NCI-H446 treated with DMSO at 0.1 percent for 48 hours (cell line): Measurements from ENCODE around the gene CD101.
A peak's percentile ranks its signal among the peaks of the same experiment; 100 is the strongest.
"Not testable (repeated sequence)": the region's sequence is repeated elsewhere in the genome, so short reads cannot be mapped to it uniquely, and the experiment has no call there.

ENCODE experiments used
- DNase-seq: peaks from one replicate; lab custom pipeline; 2025; lab: John Stamatoyannopoulos, UW

CD101 gene

GRCh38 chr1:117001254-117001927, at the start of gene CD101:
Gene CD101 (plus strand): TSS chr1:117001760. CDS start chr1:117001818, 58 bp downstream.
- no peak for DNase-seq

GRCh38 chr1:116952738-116953275, 48.8 kb upstream of the CD101 start:
- peak; percentile 19 for DNase-seq

GRCh38 chr1:116954440-116954839, 47.1 kb upstream of the CD101 start:
- DNase-seq: no peak

- no peak for DNase-seq
Measured at GRCh38 chr1:116956378-116956777, 45.2 kb upstream of the CD101 start.

DNA sequence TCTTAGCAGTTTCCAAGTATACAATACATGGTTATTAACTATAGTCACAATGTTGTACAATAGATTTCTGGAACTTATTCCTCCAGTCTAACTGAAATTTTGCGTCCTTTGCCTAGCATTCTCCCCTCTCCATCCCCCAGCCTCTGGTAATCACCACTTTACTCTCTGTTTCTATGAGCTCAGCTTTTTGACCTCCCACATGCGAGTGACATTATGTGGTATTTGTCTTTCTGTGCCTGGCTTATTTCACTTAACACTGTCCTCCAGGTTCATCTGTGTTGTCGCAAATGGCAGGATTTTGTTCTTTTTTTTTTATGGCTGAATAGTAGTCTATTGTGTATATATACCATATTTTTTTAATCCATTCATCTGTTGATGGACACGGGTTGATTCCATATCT, 43.9 kb upstream of the CD101 start:
- no peak for DNase-seq

- no peak for DNase-seq
Measured at GRCh38 chr1:116958110-116958509, 43.5 kb upstream of the CD101 start.

DNA sequence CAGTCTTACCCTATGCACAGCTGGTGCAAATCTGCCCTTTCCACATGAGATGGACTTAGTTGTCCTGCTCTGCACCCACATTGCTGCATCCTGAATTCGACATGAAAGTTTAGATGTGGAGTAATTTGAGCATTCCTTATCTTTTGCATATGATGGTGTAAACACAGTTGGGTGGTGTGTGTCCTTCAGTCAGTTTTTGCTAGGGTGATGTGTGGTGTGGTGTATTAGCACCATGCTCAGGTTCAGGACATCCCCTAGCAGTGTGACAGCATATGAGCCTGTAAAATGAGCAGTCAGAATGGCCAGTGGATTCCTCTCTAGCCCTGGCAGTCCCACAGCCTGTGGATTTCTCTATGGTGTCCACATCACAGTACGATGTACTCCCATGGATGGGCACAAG, 42.6 kb upstream of the CD101 start:
- DNase-seq: no peak

DNA sequence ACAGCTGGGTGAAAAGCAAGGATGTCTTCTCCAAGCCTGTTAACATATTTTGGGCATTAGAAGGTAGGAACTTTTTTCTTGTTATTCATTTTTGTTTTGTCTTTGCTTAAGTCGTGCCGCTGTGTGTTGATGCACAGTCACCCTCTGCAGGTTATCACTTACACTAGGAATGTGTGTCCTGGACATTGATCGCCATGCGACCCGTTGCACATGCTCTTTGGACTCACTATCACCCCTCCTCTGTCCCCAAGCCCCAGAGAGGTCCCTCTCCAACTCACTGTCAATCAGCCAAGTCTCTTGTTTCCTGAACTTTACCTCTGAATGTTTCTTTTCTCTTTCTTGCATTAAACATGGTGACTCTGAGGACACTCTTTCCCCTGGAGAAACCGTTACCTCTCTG, 40.0 kb upstream of the CD101 start:
- DNase-seq: no peak

DNA sequence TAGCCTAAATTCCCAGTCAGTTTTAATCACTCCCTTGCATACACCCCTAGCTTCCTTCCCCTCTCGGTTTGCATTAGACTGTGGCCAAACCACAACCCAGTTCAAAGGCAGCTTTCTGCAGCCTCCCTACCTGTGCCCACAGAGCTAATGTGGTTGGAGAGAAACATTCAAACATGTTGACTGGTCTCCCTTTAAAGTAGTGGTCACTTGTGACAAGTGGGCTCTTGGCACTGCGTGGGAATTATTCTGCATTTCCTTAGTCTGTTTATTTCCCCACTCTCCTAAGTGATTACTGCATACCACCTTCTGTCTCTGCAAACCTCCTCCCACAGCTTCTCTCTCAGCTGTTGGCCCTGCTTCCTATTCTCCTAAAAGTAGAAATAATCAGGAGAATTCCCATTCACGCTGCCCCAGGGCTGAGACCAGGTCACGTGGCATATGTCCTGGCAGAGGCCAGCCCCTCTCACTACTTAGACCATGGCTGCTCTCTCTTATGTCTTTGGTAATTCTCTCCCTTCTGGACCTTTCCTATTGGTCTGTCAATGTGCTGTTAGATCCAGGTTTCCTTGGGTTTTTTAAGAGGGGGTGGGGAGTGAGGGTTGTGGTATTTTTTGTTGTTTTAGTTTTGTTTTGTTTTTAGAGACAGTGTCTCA, 38.4 kb upstream of the CD101 start:
- no peak for DNase-seq

GRCh38 chr1:116966791-116967190, 34.8 kb upstream of the CD101 start:
- no peak for DNase-seq

- DNase-seq: no peak
Measured at GRCh38 chr1:116968724-116969123, 32.8 kb upstream of the CD101 start.

- DNase-seq: no peak
Measured at GRCh38 chr1:116971258-116971860, 30.2 kb upstream of the CD101 start.

DNA sequence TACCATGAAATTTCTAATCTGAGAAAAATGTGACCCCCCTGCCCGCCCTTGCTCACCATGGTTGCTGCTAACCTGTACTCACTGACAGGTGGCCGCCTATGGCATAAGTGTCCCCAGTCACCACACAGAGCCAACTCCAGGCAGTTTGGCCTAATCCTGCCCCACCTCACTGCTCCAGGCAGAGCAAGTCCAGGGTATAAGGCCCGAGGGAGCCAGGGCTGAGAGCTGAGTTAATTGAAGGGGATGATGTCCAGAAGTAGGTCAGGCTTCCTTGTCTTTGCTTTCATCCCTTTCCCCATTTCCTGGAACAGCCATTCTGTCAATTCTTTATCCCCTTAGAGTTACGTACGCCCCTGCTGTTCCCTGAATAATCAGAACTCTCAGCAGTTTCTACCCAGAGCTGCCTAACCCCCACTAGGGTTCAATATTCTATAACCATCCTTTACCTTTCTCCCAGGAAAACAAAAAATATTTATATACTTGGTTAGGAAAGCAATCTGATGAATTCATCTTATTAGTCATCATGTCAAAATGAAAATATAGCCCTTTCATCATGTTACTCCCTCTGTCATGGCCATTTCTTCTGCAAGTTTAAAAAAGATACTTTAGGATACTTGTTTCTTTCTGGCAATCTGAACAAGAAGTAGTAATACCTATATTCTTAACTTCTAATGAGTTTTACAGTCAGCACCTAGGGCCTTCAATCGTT, 29.4 kb upstream of the CD101 start:
- no peak for DNase-seq

GRCh38 chr1:116972674-116973030, 28.9 kb upstream of the CD101 start:
- no peak for DNase-seq

DNA sequence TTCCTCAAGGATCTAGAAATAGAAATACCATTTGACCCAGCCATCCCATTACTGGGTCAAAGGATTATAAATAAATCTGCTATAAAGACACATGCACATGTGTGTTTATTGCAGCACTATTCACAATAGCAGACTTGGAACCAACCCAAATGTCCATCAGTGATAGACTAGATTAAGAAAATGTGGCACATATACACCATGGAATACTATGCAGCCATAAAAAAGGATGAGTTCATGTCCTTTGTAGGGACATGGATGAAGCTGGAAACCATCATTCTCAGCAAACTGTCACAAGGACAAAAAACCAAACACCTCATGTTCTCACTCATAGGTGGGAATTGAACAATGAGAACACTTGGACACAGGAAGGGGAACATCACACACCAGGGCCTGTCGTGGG, 21.3 kb upstream of the CD101 start:
- not testable (repeated sequence) for DNase-seq

GRCh38 chr1:116981521-116982037, 20.0 kb upstream of the CD101 start:
- peak; percentile 38 for DNase-seq

GRCh38 chr1:116982319-116983004, 19.1 kb upstream of the CD101 start:
- DNase-seq: no peak

DNA sequence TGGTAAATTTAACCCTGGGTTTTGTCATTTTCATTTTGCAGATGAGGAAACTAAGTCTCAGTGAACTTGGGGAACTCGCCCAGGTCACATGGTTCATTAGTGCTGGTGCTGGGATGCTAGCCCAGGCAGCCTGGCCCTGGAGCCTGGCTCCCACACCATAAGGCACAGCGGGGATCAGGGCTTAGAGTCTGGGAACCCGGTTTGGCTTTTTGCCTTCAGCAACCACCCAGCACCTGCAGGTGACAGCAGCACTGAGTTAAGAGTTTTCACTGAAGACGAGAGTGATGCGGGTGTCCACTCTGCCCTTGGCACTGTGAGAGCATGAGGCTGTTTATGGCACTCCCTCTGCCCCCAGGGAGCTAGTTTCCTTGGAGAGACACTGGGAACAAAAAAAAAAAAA, 18.4 kb upstream of the CD101 start:
- DNase-seq: peak; percentile 70

DNA sequence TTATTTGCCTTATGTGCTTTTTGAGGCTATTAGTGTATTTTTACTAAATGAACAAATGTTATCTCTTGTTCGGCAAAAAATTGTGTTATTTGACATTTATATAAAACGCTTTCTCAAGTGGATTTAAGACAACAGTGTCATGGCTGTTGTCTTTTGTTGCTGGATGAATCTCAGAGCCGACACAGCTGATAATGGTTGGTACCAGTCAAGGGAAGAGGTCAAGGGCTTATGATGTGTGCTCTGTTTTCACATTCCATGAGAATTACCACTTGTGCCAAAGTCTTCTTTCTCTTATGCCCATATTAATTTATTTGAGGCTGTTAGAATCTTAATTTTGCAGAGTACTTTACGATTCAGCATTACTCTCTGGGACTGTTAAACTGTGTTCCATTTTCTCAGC, 17.9 kb upstream of the CD101 start:
- no peak for DNase-seq

DNA sequence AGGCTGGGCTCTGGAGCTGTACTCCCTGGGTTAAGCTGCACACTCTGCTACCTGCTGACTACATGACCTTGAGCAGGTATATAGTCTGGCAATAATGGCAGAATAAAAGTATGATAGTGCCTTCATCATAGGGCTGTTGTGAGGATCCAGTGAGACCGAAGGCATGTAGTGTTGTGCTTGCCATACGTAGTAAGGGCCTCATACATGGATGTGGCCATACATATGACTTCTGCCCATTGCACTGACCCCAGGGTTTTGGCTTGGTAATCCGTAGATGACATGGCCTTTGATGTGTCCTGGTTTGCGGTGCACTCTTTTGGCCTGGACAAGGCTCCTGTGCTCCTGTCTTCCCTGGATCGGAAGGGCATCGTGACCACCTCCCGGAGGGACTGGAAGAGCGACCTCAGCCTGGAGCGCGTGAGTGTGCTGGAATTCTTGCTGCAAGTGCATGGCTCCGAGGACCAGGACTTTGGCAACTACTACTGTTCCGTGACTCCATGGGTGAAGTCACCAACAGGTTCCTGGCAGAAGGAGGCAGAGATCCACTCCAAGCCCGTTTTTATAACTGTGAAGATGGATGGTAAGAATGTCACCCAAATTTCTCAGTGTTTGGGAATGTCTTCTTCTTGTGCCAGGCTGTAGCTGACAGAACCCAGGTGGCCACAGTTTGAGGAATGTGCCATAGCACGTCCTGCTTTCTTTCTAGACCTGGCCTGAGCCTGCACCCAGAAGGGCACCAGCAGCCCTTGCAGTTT, 17.0 kb upstream of the CD101 start:
- no peak for DNase-seq
